Measurements from ENCODE around the gene MCCC2. TPM values are rescaled to one million over a fixed set of nuclear protein-coding genes. Genes with fewer than 3 reads are reported as not detected.

Gene MCCC2
- total and polyA plus RNA-seq, 2 of the 8 experiments (the other 6 are each of a cell fraction or from before 2014, with no cell fraction given): 71.7 to 86.6 TPM

GRCh38 chr5:71681296-71681695 lies 94.2 kb downstream of the MCCC2 start:
- H3K4me1 ChIP-seq (replicated peaks in 1 of 4; ENCODE audit: control insufficient read depth in 3 of 4, insufficient read depth in 4 of 4, low read length in 3 of 4): no peaks in the 10 kb centered on the region
- TF ChIP-seq NANOG (IDR thresholded peaks at IDR 0.05; ENCODE audit: insufficient read depth, low read depth, low read length, poor library complexity, severe bottlenecking) (no peak), JUN (IDR thresholded peaks at IDR 0.05; ENCODE audit: low read depth, low read length) (no peak), KDM1A (IDR thresholded peaks at IDR 0.05; ENCODE audit: borderline replicate concordance, low read length) (no peak), ATF2 (IDR thresholded peaks at IDR 0.05; ENCODE audit: low read length) (no peak), RFX5 (IDR thresholded peaks at IDR 0.05; ENCODE audit: borderline replicate concordance, low read depth, low read length) (no peak), MAFK (IDR thresholded peaks at IDR 0.05; ENCODE audit: low read depth, low read length) (no peak), TEAD4 (IDR thresholded peaks at IDR 0.05; ENCODE audit: low read depth, low read length) (no peak), RXRA (IDR thresholded peaks at IDR 0.05; ENCODE audit: insufficient read depth, low read depth, low read length) (no peak), HDAC6 (IDR thresholded peaks at IDR 0.05; ENCODE audit: low read depth, low read length) (no peak), BACH1 (IDR thresholded peaks at IDR 0.05; ENCODE audit: low read length) (no peak), CEBPB (IDR thresholded peaks at IDR 0.05; ENCODE audit: low read depth, low read length) (no peak), CREB1 (IDR thresholded peaks at IDR 0.05) (no peak), ATF3 (IDR thresholded peaks at IDR 0.05; ENCODE audit: insufficient read depth, low read depth, low read length) (no peak)

More at GRCh38 chr5:71681296-71681695, 94.2 kb downstream of the MCCC2 start:
- no peak overlapping the region for H3K23ac ChIP-seq (ENCODE audit: insufficient read length)
- H2AK5ac ChIP-seq (ENCODE audit: low read depth, low read length): no peak overlapping the region
- ChIA-PET POLR2A (ENCODE audit: partially characterized antibody) (no interaction called here), CTCF (ENCODE audit: partially characterized antibody) (interaction anchor here (1.4 to 2.4 kb wide), 2 partner anchors 12 to 16 kb away, joined by 3 to 9 read pairs; no protein-coding TSS in a partner anchor)
- H3K27me3 ChIP-seq (replicated peaks in 1 of 4; ENCODE audit: control insufficient read depth in 3 of 4, extremely low read depth in 1 of 4, insufficient read depth in 3 of 4, low read length in 3 of 4): no peaks in the 10 kb centered on the region
- H2BK20ac ChIP-seq (ENCODE audit: low read length): no peak overlapping the region
- DNase-seq (ENCODE audit: low read depth in 1 of 2, low spot score in 2 of 2): no peak
- no peaks in the 10 kb centered on the region for H4K20me1 ChIP-seq (replicated peaks in 1 of 2; ENCODE audit: control insufficient read depth in 1 of 2, insufficient read depth in 2 of 2, low read length in 2 of 2)
- H3K23me2 ChIP-seq (ENCODE audit: low read depth, low read length): 0 out of 2 replicates have a peak, but pooled peaks cover 1% of the 10 kb centered on the region
- no peak overlapping the region for H3K4me3 ChIP-seq (ENCODE audit: extremely low read depth in 1 of 4, insufficient read depth in 2 of 4, low read depth in 3 of 4, low read length in 4 of 4)
- no peak overlapping the region for H4K91ac ChIP-seq (replicated peaks; ENCODE audit: insufficient read length, low read length)
- FAIRE-seq: no peak
- H2BK5ac ChIP-seq (ENCODE audit: low read depth, low read length): no peak overlapping the region
- H2AFZ ChIP-seq (ENCODE audit: low read length): no peak overlapping the region
- H3K18ac ChIP-seq (ENCODE audit: extremely low read depth, low read length): no peak overlapping the region
- H2BK120ac ChIP-seq (replicated peaks; ENCODE audit: low read depth, low read length): no peak overlapping the region
- no peak overlapping the region for H3K27ac ChIP-seq (ENCODE audit: low read depth, low read length)
- no peak overlapping the region for H4K8ac ChIP-seq (ENCODE audit: extremely low read depth, insufficient read depth, low read length)
- H3K4ac ChIP-seq (replicated peaks; ENCODE audit: insufficient read length, low read depth, low read length): no peak overlapping the region
- no peak overlapping the region for H3K56ac ChIP-seq (replicated peaks; ENCODE audit: insufficient read length, low read depth, low read length)
- no peak overlapping the region for H3K9ac ChIP-seq (replicated peaks in 1 of 4; ENCODE audit: extremely low read depth in 1 of 4, low read depth in 3 of 4, low read length in 3 of 4)
- H3K4me2 ChIP-seq (ENCODE audit: insufficient read depth in 1 of 2, low read depth in 2 of 2, low read length in 2 of 2): no peak overlapping the region
- H3K9me3 ChIP-seq (ENCODE audit: insufficient read depth in 2 of 2, low read depth in 1 of 2, low read length in 1 of 2): no peaks in the 10 kb centered on the region
- WGBS, 2 experiments (ENCODE audit: extremely low coverage in 1 of 2, insufficient coverage in 1 of 2, insufficient read length in 1 of 2, insufficient replicate concordance in 2 of 2, low coverage in 1 of 2, low lambda C conversion rate in 2 of 2, missing lambda C conversion rate in 1 of 2): 80% methylated on average over 3 of the region's 3 CpGs; no CpG with 5 or more reads in 1 of the 2 experiments
- no peak overlapping the region for H4K5ac ChIP-seq (ENCODE audit: insufficient read length, low read depth, low read length)
- H3K36me3 ChIP-seq (ENCODE audit: control insufficient read depth in 2 of 4, insufficient read depth in 4 of 4, low read length in 3 of 4): no peaks in the 10 kb centered on the region
- H3K79me2 ChIP-seq (ENCODE audit: control insufficient read depth in 1 of 2, insufficient read depth in 2 of 2, low read length in 2 of 2): no peaks in the 10 kb centered on the region
- no peaks in the 10 kb centered on the region for H3K79me1 ChIP-seq (ENCODE audit: low read depth, low read length)
- no peak overlapping the region for H3K14ac ChIP-seq (ENCODE audit: insufficient read length)
- no peak overlapping the region for H2BK12ac ChIP-seq (ENCODE audit: low read depth, low read length)
- no peak overlapping the region for H2BK15ac ChIP-seq (ENCODE audit: low read length)

All from H1 (cell line).